Erythroblast (primary cell): ENCODE data around the gene AHRR.

Source experiments
- GATA1 ChIP-seq: IDR thresholded peaks from 2 replicates; pipeline ENCODE4 v1.6.1; 2011; ENCODE audit warnings: low read depth, mild to moderate bottlenecking, control low read depth, low read length, moderate library complexity
- POLR2A ChIP-seq: IDR thresholded peaks from 2 replicates; pipeline ENCODE4 v1.6.1; 2011; ENCODE audit warnings: mild to moderate bottlenecking, low read length

DNA sequence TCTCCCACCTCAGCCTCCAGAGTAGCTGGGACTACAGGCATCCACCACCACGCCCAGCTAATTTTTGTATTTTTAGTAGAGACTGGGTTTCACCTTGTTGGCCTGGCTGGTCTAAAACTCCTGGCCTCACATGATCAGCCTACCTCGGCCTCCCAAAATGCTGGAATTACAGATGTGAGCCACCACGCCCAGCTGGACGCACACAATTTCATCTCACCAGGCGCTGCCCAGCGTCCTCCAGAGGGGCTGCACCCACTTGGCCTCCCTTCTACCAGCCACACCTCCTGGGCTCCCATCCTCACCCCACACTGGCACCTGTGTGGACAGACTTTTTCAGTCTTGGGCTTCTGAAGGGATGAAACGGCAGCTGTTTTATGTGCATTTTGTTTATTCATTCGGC is 117.7 kb downstream of the AHRR start:
- TF ChIP-seq POLR2A: no peak
- TF ChIP-seq GATA1: no peak
